Upper lobe of left lung (tissue), 4 donors: ENCODE results near the gene CD300A.

Experiments
- CTCF ChIP-seq, 6 experiments: fragments of 450-650 bp in 4 of 6; fragments of 200-600 bp in 2 of 6; sonication (generic) in 2 of 6; IDR thresholded peaks; one replicate each; pipeline ENCODE4 v1.5.1; 2016 to 2019; ENCODE audit warnings: antibody characterized with exemption in 6 of 6
- POLR2A ChIP-seq, 4 donors: fragments of 450-650 bp; IDR thresholded peaks; one replicate each; pipeline ENCODE4 v1.5.1; 2016 to 2017; ENCODE audit warnings: antibody characterized with exemption in 4 of 4, mild to moderate bottlenecking in 2 of 4
- POLR2AphosphoS5 ChIP-seq, 2 donors: sonication (generic); formaldehyde crosslinking; IDR thresholded peaks; one replicate each; pipeline ENCODE4 v1.5.1; 2017; ENCODE audit warnings: antibody characterized with exemption in 2 of 2

- TF ChIP-seq CTCF (IDR thresholded peaks at IDR 0.05) (no peak), POLR2A (IDR thresholded peaks at IDR 0.05) (no peak), POLR2AphosphoS5 (IDR thresholded peaks at IDR 0.05) (no peak)
Observed at GRCh38 chr17:74520016-74520434, 53.6 kb downstream of the CD300A start.
